HUDEP-2 (cell line): ENCODE measurements around the gene LIMS1.
"Not testable (repeated sequence)": the region's sequence is repeated elsewhere in the genome, so short reads cannot be mapped to it uniquely, and the experiment has no call there.

Experiments used
- DNase-seq, 76 experiments: peaks; one replicate each; lab custom pipeline; 2025; ENCODE audit not compliant: unreplicated experiment in 76 of 76; lab: John Stamatoyannopoulos, UW

The LIMS1 gene

DNA sequence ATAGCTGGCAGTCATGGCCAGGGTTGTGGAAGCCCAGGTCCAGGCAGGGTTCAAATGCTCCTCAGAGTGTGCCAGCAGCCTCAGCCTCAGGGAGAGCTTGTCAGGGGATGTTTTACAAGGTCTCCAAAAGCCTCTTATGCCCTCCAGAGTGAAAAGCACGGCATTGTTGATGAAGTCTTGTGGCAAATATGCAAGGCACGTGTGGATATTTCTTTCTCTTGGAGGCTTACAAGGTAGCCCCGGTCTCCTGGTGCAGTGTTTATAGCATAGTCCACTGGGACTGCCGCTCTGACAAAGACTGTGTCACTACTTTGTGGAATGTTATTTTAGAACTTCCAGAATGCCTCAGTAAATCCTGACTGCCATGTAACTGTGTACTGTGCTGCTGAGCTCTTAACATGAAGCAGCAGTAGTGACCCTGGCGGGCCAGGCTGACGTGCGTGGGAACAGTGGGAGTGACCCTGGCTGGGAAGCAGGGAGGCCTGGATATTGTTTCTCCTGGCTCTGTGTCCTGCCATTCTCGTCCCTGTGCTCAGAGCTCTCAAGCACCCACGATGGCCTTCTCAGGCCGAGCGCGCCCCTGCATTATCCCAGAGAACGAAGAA lies 120.4 kb downstream of the LIMS1 start:
- not testable (repeated sequence) for DNase-seq

DNA sequence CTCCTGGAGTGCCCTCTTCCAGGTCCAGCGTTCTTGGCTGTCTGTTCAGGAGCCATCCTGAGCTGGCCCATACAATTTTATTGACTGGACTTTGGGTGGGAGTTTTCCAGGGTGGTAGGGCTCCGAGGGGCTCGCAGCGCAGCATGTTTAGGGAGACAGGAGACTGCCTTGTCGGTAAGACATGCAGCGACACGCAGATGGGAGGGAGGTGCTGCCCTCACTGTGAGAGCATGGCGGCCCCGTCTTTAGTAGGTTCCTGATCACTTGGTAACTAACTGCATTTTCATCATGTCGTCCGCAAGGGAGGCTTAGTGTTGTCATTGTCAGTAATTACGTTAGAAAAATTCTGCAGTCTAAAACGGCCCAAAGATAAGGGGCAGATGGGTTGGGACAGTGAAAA lies 121.0 kb downstream of the LIMS1 start:
- not testable (repeated sequence) for DNase-seq

DNA sequence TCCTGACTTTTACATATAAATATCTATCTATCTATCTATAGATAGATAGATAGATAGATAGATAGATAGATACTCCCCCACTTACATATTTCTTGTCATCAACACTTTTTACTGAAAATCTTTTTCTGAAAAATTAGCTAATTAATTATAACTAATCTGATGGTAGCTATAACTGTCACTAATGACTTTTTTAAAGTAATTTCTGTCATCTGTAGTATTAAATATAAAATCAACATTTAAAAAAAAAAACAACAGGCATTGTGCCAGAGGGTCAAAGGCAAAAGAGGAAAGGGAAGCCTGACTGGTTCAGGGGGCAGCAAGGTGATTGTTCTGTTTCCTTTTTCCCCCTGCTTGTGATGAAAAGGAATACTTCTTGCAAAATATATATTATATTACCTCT lies 122.0 kb downstream of the LIMS1 start:
- not testable (repeated sequence) for DNase-seq

DNA sequence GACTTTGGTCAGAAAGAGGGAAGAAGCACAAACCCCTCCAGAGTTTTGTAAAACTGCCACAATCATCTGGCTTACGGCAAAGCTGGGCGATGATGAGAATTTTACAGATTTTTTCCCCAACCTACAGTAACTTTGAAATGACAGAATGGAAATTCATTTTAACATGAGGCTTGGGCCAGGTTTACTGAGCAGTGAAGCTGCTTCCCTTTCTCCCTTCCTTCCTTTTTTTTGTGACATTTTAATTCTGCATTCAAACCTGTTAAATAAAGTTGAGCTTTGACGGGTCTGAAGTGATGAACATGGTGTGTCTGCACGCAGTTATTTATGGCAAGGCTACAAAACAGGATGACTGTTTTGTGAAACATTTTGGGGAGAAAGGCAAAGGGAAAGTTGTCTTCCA lies 123.2 kb downstream of the LIMS1 start:
- DNase-seq: not testable (repeated sequence)

DNA sequence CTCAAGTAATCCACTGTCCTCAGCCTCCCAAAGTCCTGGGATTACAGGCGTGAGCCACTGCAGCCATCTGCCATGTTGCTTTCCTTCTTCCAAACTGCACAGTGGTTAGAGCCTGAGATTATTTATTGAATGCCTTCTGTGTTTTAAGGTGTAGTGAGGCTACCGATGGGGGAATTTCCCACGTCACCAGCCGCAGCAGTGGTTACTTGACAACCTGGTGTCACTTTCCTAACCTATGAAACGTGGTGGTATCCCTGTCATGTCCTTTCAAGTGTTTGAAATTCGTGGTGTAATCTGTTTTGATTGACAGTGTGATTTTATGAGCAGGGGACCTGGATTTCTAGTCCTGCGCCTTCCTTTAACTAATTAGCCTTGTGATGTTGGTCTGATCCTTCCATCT lies 124.3 kb downstream of the LIMS1 start:
- DNase-seq: not testable (repeated sequence)

DNA sequence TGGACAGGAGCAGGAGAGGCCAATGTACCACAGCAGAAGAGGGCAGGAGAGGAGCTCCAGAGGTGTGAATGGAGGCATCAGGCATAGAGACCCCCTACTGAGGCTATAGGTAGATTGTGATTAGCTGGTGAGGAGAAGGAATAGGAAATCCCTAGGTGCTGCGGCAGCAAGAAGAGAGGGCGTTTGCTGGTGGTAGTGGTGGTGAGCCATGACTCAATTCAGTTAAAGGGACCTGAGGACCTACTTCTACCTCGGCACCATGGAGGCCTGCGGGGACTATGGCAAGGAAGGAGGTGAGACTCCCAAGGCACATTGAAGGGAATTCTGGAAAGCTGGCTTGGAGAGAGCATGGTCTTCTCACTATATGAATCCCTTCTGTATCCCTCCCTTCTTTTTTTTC lies 127.2 kb downstream of the LIMS1 start:
- DNase-seq: not testable (repeated sequence)

DNA sequence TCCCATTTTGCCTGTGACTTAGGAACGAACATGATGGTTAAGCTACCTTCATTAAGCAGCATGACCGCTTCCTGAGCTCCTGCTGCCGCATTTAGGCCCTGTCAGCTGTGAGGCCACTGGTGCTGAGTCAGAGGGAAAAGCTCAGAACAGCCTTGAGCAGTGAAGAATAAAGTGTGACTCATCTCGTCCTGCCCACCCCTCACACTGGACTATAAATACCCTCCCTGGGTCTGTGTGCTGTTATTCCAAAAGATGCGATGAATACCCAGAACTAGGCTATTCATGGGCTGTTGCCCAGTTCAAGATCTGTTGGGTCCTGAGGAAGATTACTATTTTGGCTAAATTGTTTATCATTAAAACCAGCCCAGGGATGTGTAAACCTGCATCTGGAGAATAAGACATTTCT lies 127.9 kb downstream of the LIMS1 start:
- DNase-seq: not testable (repeated sequence)

DNA sequence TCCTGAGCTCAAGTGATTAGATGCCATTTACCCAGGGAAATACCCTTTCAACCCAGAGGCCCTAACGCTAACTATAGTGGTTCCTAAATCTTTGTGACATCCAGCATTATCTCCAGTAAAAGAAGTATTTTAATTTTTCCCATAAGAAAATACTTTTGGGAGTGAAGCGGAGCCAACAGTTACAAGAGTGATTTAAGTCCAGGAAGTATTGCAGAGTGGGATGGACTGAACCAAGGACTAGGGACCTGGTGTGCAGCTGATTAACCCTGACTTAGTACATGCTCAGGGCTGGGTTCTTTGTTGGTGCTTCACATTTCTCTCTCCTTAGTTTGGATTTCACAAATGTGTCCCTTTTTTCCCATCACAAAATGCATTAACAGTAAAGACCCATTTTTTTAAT lies 129.1 kb downstream of the LIMS1 start:
- not testable (repeated sequence) for DNase-seq

DNA sequence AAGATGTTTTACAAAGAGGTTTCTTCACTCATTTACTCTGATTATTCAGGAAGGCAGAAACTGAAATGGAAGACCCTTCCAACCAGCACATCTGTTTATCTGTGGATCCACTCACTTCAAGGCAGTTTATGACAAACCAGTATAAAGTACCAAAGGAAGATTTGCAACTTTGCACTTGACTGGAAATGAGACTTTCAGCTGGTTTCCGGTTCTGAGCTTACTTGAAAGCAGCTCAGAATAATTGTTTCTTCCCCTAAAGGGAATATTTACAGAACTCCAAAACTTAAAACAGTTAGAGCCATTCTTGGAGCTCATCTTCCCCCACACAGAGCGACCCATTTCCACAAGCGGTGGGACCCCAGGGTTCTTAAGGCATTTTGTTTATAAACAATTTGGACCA lies 129.8 kb downstream of the LIMS1 start:
- not testable (repeated sequence) for DNase-seq

DNA sequence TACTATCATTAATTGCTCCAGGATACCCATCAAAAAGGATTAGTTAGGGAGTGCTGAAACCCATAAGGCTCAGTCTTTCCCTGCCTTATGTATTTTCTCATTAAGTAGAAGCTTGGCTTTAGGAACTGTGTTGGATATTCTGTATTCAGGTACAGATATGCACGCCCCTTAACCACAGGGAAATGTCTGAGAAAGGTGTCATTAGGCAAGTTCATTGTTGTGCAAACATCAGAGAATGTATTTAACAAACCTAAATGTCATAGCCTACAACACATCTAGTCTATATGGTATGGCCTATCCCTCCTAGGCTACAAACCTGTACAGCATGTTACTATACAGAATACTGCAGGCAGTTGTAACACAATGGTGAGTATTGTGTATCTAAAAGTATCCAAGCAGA lies 130.7 kb downstream of the LIMS1 start:
- not testable (repeated sequence) for DNase-seq

DNA sequence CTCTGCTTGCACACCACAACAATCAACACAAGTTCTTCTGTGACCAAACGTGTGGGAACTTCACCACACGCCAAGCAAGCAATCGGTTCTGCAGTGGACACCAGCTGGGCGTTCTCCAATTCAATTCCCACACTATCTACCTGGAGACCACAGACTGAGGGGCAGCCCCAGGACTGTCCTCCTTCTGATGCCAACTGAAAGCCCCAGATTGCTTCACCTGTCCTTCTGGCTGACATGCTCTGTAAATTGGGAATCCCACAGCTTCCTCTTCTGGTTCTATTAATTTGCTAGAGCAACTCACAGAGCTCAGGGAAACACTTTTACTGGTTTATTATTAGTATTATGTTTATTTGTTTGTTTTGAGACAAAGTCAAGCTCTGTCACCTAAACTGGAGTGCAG lies 131.7 kb downstream of the LIMS1 start:
- not testable (repeated sequence) for DNase-seq

DNA sequence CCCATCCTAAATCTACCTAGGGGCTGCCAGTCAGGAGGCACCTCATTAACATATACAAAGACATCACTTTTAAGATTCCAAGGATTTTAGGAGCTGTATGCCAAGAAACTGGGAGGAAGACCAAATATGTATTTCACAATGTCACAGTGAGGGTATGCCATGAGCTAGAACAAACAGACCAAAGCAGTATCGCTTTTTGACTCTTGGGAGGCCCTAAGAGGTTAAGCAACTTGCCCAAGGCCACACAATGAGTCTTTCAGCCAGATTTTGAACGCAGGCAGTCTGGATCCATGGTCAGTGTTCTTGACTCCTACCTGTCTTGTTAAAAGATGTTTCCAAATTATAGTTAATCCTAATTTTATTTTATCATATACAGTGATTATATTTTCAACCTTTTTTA lies 132.9 kb downstream of the LIMS1 start:
- DNase-seq: not testable (repeated sequence)

DNA sequence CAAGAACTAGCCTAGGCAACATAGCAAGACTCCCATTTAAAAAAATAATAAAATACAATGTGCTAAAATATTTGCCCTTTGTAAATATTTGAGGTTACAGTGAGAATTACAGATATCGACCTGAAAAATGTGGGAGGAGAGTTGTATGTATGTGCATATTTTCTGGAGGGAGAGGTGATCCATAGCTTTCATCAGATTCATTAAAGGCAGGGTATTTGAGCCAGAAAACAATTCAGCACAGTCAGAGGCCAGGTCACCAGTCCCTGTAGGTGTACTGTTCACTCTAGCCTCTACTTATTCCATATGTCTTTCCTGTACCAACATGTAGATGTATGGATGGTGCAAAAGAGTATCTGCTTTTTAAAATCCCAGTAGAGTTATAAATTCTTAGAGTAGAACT lies 136.0 kb downstream of the LIMS1 start:
- DNase-seq: not testable (repeated sequence)

DNA sequence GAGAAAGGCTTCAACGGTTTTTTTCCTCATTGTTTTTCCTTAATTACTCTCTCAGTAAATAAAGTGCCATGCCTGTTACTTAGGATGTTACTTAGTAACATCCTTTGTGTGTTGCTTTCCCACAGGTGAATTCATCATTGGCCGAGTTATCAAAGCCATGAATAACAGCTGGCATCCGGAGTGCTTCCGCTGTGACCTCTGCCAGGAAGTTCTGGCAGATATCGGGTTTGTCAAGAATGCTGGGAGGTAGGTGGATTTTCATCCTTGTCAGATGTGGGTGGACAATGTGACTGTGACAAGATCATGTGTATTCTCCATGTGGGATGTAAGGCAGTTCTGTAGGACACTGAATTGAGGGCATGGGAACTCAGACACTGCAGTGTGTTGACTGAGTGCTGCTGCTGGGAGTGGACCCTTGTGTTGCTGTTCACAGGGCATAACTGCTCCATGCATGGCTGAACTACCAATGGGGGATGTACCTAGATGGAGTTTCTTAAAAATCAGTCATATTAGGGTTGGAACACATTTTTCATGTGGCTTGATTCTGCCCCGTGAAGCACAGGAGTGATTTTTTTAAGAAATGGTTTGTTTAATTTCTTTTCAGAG lies 138.0 kb downstream of the LIMS1 start:
- not testable (repeated sequence) for DNase-seq

DNA sequence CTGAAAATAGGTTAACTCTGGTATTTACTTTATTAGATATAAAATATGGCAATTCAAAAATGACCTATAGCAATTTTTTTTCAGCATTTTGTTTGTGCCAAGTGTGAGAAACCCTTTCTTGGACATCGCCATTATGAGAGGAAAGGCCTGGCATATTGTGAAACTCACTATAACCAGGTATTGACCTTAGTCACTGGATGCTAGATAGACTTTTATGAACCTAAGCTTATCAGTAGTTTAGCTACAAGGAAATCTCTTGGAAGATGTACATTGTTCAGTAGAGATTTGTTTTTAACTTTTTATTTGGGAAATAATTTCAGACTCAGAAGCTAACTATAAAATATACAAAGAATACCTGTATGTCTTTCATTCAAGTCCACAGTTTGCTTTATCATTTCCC lies 142.3 kb downstream of the LIMS1 start:
- not testable (repeated sequence) for DNase-seq

DNA sequence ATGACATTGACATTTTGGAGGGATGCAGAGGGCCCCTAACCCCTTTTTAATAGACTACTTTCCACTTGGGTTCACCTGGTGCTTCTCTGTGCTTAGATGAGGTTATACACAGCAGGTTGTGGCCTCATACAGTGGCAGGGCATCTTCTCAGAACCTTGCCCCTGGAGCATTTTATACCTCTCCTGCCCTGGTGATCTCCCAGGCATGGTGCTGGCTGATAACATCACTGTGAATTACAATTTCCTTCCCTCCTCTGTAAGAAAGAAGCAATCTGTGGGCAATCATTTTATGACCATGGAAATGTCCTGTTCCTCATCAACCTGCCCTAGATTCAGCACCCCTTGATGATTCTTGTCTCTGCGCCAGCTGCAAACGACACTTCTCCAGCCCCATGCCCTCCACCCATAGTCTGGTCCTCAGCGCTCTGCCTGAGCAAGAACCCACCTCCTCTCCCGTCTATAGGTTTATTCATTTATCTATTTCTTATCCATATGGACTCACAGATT lies 143.0 kb downstream of the LIMS1 start:
- DNase-seq: not testable (repeated sequence)

DNA sequence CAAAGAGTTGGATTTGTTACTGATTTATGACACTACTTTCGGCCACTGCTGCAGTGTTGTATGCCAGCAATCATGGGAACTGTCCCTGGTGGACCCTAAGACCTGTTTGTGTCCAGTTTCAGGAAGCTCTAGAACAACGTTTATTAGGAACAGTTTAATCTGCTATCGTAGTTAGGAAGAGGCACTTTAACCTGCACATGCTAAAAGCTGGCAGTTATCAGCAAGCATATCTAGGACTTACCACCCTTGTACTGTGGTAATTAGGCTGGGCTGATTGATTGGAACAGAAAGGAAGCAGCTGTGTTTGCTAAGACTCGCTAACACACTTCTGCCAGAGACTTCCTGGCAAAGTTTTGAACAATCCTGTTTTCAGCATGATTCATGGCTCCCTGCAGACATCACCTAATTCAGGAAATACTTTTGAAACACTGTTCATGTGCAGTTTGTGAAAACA lies 144.0 kb downstream of the LIMS1 start:
- not testable (repeated sequence) for DNase-seq

DNA sequence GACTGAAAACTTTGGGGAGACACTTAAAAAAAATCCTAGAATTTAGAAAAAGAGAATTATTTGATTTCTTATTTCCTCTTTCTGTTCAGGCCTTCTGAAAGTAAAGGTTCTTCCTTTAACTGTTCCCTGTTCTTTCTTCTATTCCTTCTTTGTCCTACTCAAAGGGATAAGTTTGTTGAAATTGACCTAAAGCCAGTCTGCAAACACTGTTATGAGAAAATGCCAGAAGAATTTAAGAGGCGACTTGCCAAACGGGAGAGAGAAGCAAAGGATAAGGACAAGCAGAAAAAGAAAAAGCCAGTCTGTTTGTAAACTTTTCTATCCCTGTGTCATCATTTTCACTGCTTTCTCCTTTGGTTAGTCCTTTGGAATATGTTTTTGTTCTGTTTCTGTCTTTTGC lies 146.5 kb downstream of the LIMS1 start:
- not testable (repeated sequence) for DNase-seq

DNA sequence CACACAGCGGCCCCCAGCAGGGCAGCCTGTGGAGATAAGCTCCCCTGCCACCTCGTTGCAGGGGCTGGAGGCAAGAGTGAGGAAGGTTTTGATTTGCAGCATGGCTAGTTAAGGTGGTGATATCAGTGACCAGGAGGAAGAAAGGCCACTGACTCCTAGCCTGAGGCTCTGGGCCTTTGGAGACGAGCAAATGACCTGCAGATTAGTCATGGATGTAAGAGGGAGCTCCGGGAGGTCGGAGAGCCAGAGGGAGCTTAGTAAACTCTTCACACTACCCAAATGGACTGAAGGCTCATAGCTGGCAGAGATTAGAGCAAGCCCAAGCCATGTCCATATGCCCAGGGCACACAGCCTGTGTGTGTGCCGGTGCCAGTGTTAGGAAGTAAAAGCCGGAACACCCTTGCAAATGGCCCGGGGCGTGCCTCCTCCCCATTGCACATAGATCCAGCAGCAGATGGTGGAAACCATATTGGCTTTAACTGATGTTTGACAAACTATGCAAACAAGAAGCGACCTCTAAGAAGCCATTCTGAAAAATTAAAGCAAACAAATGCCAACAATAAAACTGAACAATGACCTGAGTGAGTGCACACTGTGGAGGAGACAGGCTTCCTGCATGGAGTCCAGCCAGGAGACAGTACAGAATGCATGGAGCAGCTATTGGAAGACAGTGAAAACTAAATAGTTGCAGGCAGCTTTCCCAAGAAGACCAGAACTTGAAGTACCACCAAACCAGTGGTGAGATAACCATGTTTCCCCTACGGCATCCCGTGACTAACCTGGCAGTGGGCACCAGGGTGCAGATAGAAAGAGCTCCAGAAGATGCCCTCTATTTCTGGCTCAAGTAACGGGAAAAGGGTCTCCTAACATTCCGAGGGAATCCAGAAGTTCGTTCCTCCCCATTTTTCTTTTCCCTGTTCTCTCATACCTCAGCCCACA lies 154.8 kb downstream of the LIMS1 start:
- not testable (repeated sequence) for DNase-seq

DNA sequence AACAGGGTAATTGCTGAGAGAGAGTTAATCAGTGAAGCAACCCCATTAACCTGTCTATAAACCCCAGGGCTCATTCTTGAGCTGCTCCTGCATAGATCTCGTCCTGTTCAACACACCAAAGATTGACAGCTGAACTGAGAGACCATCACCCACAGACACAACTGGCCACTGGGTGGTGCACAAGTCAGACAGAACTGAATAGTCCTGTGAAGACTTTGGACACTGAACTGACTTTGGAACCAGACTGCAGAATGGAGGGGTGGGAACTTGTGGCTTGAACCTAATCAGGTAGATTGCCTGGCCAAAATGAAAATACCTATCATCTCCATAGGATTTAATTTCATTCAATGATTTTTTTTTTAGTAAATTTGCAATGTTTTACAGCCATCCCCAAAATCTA lies 155.7 kb downstream of the LIMS1 start:
- DNase-seq: peak in 1 of 76 experiments; percentile 7

DNA sequence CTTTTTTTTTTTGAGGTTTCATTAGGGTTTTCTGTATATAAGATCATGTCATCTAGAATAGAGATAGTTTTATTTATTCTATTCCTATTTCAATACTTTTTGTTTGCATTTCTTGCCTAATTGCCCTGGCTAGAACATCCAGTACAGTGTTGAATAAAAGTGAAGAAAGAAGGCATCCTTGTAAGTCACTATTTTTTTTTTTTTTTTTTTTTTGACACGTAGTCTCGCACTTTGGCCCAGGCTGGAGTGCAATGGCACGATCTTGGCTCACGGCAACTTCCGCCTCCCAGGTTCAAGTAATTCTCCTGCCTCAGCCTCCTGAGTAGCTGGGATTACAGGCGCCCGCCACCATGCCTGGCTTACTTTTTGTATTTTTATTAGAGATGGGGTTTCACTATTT lies 157.2 kb downstream of the LIMS1 start:
- no peak for DNase-seq
